GM21423 (cell line): ENCODE results near the gene PLAAT5.
"Not testable (repeated sequence)": the region's sequence is repeated elsewhere in the genome, so short reads cannot be mapped to it uniquely, and the experiment has no call there.

Source experiments
- ATAC-seq: cut with Tn5 transposase; IDR thresholded peaks from one replicate; pipeline ENCODE4 v1.9.1; 2021; ENCODE audit warnings: mild to moderate bottlenecking, moderate library complexity; ENCODE audit not compliant: unreplicated experiment

The PLAAT5 gene

GRCh38 chr11:63489879-63490278, 1.1 kb downstream of the PLAAT5 start:
- ATAC-seq: no peak

DNA sequence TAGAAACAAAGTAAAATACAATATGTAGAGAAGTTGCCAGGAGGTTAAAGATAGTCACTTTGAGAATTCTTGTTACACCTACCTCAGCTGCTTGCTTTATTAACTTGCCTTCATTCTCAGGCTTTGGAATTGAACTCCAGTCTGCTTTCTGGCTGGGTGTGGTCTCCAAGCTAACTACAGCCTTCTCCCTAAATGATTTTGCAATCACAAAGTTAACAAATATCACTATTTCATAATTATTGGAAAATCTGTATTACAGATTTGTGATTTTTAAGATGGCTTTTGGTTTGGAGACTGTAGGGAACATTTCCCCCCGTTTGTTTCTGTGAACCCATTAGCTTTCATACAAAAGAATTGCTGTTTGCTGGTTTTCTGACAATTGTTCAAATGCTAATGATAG, 2.2 kb downstream of the PLAAT5 start:
- no peak for ATAC-seq

DNA sequence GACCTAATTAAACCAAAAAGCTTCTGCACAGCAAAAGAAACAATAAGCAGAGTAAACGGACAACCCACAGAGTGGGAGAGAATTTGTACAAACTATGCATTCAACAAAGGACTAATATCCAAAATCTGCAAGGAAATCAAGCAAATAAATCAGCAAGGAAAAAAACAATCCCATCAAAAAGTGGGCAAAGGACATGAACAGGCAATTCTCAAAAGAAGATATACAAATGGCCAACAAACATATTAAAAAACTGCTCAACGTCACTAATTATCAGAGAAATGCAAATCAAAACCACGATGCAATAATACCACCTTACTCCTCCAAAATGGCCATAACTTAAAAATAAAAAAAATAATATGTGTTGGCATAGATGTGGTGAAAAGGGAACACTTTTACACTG, 5.2 kb downstream of the PLAAT5 start:
- no peak for ATAC-seq

DNA sequence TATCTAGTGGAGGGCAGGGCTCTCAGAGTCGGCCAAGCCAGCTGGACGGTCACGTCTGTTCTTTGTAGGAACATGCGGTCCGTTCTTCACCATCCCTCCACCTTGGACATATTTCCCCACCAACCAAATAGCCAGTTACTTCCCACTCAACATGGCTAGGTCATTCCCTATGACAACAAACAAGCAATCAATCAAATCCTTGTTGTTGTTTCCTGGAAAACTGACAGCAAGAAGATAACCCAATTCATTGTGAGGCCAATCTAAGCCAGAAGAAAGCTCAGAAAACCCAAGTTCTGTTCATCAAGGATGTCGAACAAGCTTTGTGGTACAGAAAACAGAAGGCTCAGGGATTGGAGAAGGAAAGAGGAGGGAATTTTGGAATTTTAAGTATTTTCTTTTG, 10.9 kb downstream of the PLAAT5 start:
- no peak for ATAC-seq

- no peak for ATAC-seq
Observed at GRCh38 chr11:63478896-63479295, 12.1 kb downstream of the PLAAT5 start.

GRCh38 chr11:63476618-63477017, 14.3 kb downstream of the PLAAT5 start:
- ATAC-seq: no peak

DNA sequence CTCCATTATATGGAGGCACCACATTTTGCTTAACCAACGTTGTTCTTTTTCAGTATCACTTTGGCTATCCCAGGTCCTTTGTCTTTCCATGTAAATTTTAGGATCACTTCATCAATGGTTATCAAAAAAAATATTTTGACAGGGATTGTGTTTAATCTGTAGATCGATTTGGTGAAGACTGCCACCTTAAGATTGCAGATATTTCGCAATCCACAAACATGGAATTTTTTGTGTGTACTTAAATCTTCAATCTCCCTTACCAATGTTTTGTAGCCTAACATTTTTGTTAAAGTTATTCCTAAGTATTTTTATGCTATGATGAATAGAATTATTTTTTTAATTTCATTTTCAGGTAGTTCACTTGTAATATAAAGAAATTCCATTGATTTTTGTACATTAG, 18.6 kb downstream of the PLAAT5 start:
- ATAC-seq: no peak

DNA sequence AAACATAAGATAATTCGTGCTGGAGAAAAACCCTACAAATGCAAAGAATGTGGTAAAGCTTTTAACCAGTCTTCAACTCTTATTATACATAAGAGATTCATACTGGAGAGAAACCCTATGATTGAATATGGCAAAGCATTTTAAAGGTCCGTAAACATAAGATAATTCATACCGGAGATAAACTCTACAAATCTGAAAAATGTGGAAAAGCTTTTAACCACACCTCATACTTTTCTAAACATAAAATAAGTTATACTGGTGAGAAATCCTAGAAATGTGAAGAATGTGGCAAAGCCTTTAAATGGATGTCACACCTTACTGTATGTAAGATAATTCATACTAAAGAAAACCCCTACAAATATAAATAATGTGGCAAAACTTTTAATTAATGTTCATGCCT, 20.7 kb downstream of the PLAAT5 start:
- ATAC-seq: no peak

GRCh38 chr11:63462137-63462536, 28.8 kb downstream of the PLAAT5 start:
- no peak for ATAC-seq

- no peak for ATAC-seq
Observed at GRCh38 chr11:63459586-63459985, 31.4 kb downstream of the PLAAT5 start.

DNA sequence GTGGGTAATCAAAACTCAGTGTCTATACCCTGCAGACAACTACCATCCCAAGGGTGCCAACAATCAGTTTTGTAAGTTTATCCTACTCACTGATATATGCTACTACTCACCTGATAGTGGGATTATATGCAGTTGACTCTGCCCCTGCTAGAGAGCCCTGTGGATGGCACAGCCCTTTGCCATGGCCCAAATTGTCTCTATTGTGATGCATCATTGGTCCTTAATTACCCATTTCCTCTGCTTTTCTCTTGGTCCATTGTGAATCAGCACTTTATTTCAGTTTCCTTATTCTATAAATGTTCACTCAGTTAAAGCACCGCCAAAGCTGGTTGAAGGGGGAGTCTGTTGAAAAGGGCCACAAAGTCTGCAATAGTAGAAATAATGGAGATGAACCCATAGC, 42.3 kb downstream of the PLAAT5 start:
- ATAC-seq: no peak

DNA sequence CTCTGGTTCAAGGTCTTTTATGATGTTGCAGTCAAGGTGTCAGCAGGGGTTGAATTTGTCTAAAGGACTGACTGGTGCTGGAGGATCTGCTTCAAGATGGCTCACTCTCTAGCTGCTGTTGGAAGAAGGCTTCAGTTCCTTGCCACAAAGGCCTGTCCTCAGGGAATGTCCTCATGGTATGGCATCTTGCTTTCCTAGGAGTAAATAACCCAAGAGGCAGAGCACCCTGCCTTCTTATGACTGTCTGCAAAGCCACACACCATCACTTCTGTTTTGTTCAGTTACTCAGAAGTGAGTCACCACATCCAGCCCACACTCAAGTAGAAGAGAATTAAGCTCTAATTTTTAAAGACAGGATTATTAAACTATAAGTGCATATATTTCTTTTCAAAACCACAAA, 45.2 kb downstream of the PLAAT5 start:
- no peak for ATAC-seq

GRCh38 chr11:63445118-63445517, 45.8 kb downstream of the PLAAT5 start:
- ATAC-seq: no peak

DNA sequence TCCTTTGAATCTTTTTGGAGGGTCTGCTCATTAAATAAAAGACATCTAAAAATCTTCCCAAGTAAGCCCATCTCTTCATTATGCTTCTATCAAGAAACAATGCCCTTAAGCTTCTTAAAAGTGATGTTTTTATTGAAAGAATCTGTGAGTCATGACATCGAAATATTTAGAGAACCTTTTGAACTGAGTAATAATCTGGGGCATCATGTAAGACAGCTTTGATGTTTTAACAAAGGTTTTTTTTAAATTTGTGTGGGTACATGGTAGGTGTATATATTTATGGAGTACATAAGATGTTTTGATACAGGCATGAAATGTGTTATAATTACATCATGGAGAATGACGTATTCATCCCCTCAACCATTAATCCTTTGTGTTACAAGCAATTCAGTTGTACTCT, 46.8 kb downstream of the PLAAT5 start:
- no peak for ATAC-seq

GRCh38 chr11:63443714-63444113, 47.3 kb downstream of the PLAAT5 start:
- ATAC-seq: no peak

GRCh38 chr11:63435831-63436230, 55.1 kb downstream of the PLAAT5 start:
- not testable (repeated sequence) for ATAC-seq

DNA sequence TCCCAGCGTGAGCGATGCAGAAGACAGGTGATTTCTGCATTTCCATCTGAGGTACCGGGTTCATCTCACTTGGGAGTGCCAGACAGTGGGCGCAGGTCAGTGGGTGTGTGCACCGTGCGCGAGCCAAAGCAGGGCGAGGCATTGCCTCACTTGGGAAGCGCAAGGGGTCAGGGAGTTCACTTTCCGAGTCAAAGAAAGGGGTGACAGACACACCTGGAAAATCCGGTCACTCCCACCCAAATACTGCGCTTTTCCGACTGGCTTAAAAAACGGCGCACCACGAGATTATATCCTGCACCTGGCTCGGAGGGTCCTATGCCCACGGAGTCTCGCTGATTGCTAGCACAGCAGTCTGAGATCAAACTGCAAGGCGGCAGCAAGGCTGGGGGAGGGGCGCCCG, 55.6 kb downstream of the PLAAT5 start:
- not testable (repeated sequence) for ATAC-seq

DNA sequence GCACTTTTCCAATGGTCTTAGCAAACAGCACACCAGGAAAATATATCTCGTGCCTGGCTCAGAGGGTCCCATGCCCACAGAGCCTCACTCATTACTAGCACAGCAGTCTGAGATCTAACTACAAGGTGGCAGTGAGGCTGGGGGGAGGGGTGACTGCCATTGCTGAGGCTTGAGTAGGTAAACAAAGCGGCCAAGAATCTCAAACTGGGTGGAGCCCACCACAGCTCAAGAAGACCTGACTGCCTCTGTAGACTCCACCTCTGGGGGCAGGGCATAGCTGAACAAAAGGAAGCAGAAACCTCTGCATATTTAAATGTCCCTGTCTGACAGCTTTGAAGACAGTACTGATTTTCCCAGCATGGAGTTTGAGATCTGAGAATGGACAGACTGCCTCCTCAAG, 60.2 kb downstream of the PLAAT5 start:
- ATAC-seq: not testable (repeated sequence)

DNA sequence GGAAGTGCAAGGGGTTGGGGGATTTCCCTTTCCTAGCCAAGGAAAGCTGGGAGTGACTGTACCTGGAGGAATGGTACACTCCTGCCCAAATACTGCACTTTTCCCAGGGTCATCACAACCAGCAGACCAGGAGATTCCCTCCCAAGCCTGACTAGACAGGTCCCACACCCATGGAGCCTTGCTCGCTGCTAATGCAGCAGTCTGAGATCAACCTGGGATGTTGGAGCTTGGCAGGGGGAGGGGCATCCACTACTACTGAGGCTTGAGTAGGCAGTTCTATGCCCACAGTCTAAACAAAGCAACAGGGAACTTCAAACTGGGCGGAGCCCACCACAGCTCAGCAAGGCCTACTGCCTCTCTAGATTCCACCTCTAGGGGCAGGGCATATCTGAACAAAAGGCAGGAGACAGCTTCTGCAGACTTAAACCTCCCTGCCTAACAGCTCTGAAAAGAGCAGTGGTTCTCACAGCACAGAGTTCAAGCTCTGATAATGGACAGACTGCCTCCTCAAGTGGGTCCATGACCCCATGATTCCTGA, 62.9 kb downstream of the PLAAT5 start:
- ATAC-seq: no peak

DNA sequence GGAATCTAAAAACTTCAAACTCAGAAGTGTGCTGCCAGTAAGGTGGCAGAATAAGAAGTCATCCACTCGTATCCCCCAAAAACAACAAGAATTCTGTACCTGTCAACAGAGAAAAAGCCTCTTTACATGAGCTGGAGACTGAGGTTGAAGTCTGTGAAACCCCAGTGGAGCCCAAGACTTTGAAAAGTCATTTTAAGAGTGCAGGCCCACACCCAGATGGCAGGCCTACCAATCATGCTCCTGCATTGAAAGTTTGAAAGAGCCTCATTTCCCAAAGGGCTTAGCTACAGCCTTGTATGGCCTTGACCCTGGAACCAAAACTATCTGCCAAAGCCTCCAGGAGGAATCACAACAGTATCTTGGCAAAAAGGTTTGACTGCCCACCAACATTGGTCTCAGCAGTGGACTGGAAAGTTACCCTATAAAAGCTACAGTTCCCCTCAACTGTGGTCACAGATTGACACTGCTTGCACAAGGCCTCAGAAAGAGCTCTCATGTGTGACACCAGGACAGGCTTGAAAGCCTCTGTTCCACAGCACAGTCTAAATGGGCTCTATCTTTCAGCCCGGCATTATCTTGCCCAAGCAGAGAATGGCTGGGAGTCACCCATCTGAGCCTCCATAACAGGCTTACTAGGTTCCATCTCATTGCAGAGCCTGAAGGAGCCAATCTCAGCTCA, 73.7 kb downstream of the PLAAT5 start:
- no peak for ATAC-seq
